Endothelial cell of umbilical vein (primary cell): ENCODE measurements around the gene EPB41L2. TPM values are rescaled to one million over a fixed set of nuclear protein-coding genes. Genes with fewer than 3 reads are reported as not detected.

Source experiments
- BruUV-seq: library from RNA; stranded (reverse); fragments of 400-500 nt; replicated peaks from 2 replicates; lab custom pipeline; 2021; lab: Mats Ljungman, UMichigan
- CTCF ChIA-PET: fragments of 300-600, 350-600 bp; sonication (Branson Sonifier 250); formaldehyde crosslinking; loops from one replicate; lab custom pipeline; 2021; ENCODE audit warnings: antibody characterized with exemption, inconsistent platforms; lab: Charles Lee
- POLR2A ChIA-PET: fragments of 300-600, 350-600 bp; sonication (Branson Sonifier 250); formaldehyde crosslinking; loops from one replicate; lab custom pipeline; 2021; ENCODE audit warnings: antibody characterized with exemption, inconsistent platforms; lab: Charles Lee
- DNase-seq: peaks from one replicate; pipeline ENCODE4 v3.0.0-alpha.2; 2011; ENCODE audit warnings: low read depth, low spot score
- FAIRE-seq: peaks from 2 replicates; lab custom pipeline; 2011; peaks lifted over from hg19 to GRCh38; lab: Jason Lieb, UNC
- H2AFZ ChIP-seq: 2 replicates; pipeline ENCODE4 v1.6.0; 2012; ENCODE audit warnings: low read depth, low read length, control low read depth, inconsistent platforms
- H3K27ac ChIP-seq: 2 replicates; pipeline ENCODE4 v1.5.1; 2011; ENCODE audit warnings: low read depth, mild to moderate bottlenecking, control low read depth, low read length, moderate library complexity; ENCODE audit not compliant: insufficient read depth
- H3K27me3 ChIP-seq, 2 experiments: 2 replicates each; pipeline versions ENCODE4 v1.6.0 to v1.6.1; 2011; ENCODE audit warnings: low read length in 2 of 2, mixed read lengths in 1 of 2; ENCODE audit not compliant: control insufficient read depth in 2 of 2, insufficient read depth in 2 of 2
- H3K36me3 ChIP-seq, 2 experiments: 2 replicates in 1 of 2; 3 replicates in 1 of 2; pipeline ENCODE4 v1.5.1; 2011; ENCODE audit warnings: low read length in 2 of 2, mild to moderate bottlenecking in 1 of 2, moderate library complexity in 1 of 2; ENCODE audit not compliant: control insufficient read depth in 2 of 2, insufficient read depth in 2 of 2; ENCODE audit errors: extremely low read depth in 1 of 2
- H3K4me1 ChIP-seq: 3 replicates; pipeline ENCODE4 v1.5.1; 2011; ENCODE audit warnings: mild to moderate bottlenecking, low read length; ENCODE audit not compliant: control insufficient read depth, insufficient read depth; ENCODE audit errors: extremely low read depth
- H3K4me2 ChIP-seq: 2 replicates; pipeline ENCODE4 v1.6.1; 2011; ENCODE audit warnings: low read length, control low read depth, mixed read lengths; ENCODE audit not compliant: insufficient read depth
- H3K4me3 ChIP-seq, 3 experiments: fragments of 200-600 bp in 1 of 3; sonication (generic), shearing (Covaris generic) in 1 of 3; replicated peaks in 1 of 3; 2 replicates each; pipeline ENCODE4 v1.5.1; 2011 to 2016; ENCODE audit warnings: control low read depth in 3 of 3, low read length in 3 of 3, mild to moderate bottlenecking in 2 of 3, inconsistent platforms in 1 of 3, low read depth in 1 of 3, moderate library complexity in 1 of 3; ENCODE audit not compliant: insufficient read depth in 1 of 3
- H3K79me2 ChIP-seq: 2 replicates; pipeline ENCODE4 v1.6.0; 2012; ENCODE audit warnings: low read length, inconsistent platforms; ENCODE audit not compliant: control insufficient read depth, insufficient read depth
- H3K9ac ChIP-seq: replicated peaks from 2 replicates; pipeline ENCODE3; 2011; ENCODE audit warnings: low read length, control low read depth; ENCODE audit not compliant: insufficient read depth; ENCODE audit errors: extremely low read depth
- H3K9me1 ChIP-seq: replicated peaks from 3 replicates; pipeline ENCODE4 v1.6.0; 2011; ENCODE audit warnings: mild to moderate bottlenecking, low read length; ENCODE audit not compliant: control insufficient read depth, insufficient read depth; ENCODE audit errors: extremely low read depth
- H3K9me3 ChIP-seq: replicated peaks from 2 replicates; pipeline ENCODE4 v1.5.1; 2012; ENCODE audit warnings: low read length, inconsistent platforms; ENCODE audit not compliant: control insufficient read depth, insufficient read depth
- H4K20me1 ChIP-seq: replicated peaks from 2 replicates; pipeline ENCODE3; 2011; ENCODE audit warnings: mild to moderate bottlenecking, low read length; ENCODE audit not compliant: control insufficient read depth, insufficient read depth; ENCODE audit errors: extremely low read depth
- FOS ChIP-seq: IDR thresholded peaks from 2 replicates; pipeline ENCODE4 v1.6.1; 2011; ENCODE audit warnings: mild to moderate bottlenecking, low read length, moderate library complexity, borderline replicate concordance; ENCODE audit not compliant: insufficient read depth
- MYC ChIP-seq: IDR thresholded peaks from one replicate; pipeline ENCODE4 v1.6.1; 2011; ENCODE audit warnings: mild to moderate bottlenecking, low read depth, low read length
- POLR2AphosphoS5 ChIP-seq: IDR thresholded peaks from 2 replicates; pipeline ENCODE4 v1.6.1; 2012; ENCODE audit warnings: low read depth, mild to moderate bottlenecking, control low read depth, low read length, moderate library complexity; ENCODE audit not compliant: insufficient read depth
- dilution Hi-C: fragments of 300-500 bp; cut with MboI; formaldehyde crosslinking; loops from one replicate; pipeline ENCODE4 v1.15.0; 2019; ENCODE audit warnings: low sequenced_read_pairs; ENCODE audit not compliant: extremely low pct_ligation_motif_present
- intact Hi-C: fragments of 100-400 bp; cut with micrococcal nuclease; formaldehyde crosslinking; loops from one replicate; pipeline ENCODE4 v1.10.0; 2022
- polyA plus RNA-seq, 4 experiments: library from polyadenylated mRNA; depleted of rRNA in 3 of 4; stranded (reverse) in 3 of 4; unstranded in 1 of 4; fragments of >200 nt; gene quantifications; 2 replicates each; pipeline versions ENCODE4 v1.2.1 to v1.2.3, GENCODE V29; 2011 to 2012; ENCODE audit warnings: missing spikeins in 1 of 4
- total RNA-seq: library from RNA; stranded (reverse); gene quantifications from 2 replicates; pipeline ENCODE4 v1.2.3, GENCODE V29; 2021
- TF ChIP-seq, protein P1 (sequence below), 2 donors: IDR thresholded peaks; 1 replicate in 1 of 2; 2 replicates in 1 of 2; pipeline ENCODE4 v1.5.1; 2011; ENCODE audit warnings: low read length in 2 of 2, mild to moderate bottlenecking in 2 of 2, moderate library complexity in 2 of 2, control low read depth in 1 of 2, inconsistent platforms in 1 of 2, low read depth in 1 of 2; ENCODE audit not compliant: insufficient read depth in 1 of 2; ENCODE audit errors: extremely low read depth in 1 of 2

The EPB41L2 gene
- total and polyA plus RNA-seq, 2 donors (not counting 3 experiments of a cell fraction or from before 2014, with no cell fraction given): 26.5 to 87.7 TPM

DNA sequence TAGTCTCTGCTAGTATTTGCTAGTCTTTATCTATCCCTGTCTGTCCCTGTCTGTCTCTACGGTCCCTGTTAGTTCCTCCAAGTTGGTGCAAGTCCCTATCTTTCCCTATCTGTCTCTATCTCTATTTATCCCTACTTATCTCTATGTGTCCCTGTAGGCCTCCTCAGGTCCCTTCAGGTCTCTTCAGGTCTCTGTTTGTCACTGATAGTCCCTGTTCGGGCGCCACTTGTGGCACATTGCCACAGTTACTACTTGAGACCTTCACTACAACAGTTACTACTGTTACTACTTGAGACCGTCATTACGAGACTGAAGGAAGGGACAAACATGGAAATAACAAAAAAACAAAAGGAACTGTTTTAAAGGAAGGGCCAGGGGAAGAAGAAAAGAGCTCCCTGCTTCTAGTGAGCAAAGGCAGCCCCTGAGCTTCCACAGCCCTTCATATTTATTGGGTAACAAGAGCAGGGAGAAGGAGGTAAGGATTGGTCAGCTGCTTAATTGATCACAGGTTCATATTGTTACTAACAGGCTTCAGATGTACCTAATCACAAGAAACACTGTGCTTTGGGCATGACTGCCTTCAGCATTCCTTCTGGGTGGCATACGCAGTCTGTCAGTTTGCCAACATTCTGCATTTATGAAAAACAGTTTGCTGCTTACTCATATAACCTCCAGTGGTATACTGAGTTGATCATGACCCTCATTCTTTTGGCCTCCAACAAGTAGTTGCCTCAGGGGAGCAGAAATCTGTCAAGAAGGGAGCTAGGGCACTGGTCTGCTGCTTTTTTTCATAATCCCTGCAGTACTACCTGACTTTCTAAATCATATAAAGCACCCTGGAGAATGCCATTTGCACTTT lies 8.4 kb downstream of the EPB41L2 start:
- dilution Hi-C loops (no loop called here), intact Hi-C loops (no loop called here)
- FAIRE-seq: no peak

More for the DNA sequence above, 8.4 kb downstream of the EPB41L2 start:
- no peak overlapping the region for H3K27ac ChIP-seq
- no TSS peak for BruUV-seq
- no peaks in the 10 kb centered on the region for H3K36me3 ChIP-seq
- peaks cover 10% of the 10 kb centered on the region for H3K4me1 ChIP-seq
- no peaks in the 10 kb centered on the region for H3K9me1 ChIP-seq
- H2AFZ ChIP-seq: no peak overlapping the region
- peaks cover 83% of the 10 kb centered on the region for H3K79me2 ChIP-seq
- ChIA-PET POLR2A (no interaction called here), CTCF (no interaction called here)
- H3K9ac ChIP-seq: no peak overlapping the region
- DNase-seq: no peak
- no peaks in the 10 kb centered on the region for H3K27me3 ChIP-seq
- H3K9me3 ChIP-seq: peaks cover 14% of the 10 kb centered on the region
- peaks cover 2% of the 10 kb centered on the region for H4K20me1 ChIP-seq
- no peak overlapping the region for H3K4me2 ChIP-seq
- TF ChIP-seq MYC: no peak
- TF ChIP-seq, protein P1, sequence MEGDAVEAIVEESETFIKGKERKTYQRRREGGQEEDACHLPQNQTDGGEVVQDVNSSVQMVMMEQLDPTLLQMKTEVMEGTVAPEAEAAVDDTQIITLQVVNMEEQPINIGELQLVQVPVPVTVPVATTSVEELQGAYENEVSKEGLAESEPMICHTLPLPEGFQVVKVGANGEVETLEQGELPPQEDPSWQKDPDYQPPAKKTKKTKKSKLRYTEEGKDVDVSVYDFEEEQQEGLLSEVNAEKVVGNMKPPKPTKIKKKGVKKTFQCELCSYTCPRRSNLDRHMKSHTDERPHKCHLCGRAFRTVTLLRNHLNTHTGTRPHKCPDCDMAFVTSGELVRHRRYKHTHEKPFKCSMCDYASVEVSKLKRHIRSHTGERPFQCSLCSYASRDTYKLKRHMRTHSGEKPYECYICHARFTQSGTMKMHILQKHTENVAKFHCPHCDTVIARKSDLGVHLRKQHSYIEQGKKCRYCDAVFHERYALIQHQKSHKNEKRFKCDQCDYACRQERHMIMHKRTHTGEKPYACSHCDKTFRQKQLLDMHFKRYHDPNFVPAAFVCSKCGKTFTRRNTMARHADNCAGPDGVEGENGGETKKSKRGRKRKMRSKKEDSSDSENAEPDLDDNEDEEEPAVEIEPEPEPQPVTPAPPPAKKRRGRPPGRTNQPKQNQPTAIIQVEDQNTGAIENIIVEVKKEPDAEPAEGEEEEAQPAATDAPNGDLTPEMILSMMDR (IDR thresholded peaks at IDR 0.05; ENCODE audit: extremely low read depth in 1 of 2, insufficient read depth in 1 of 2, low read depth in 1 of 2, low read length in 2 of 2): no peak
- TF ChIP-seq POLR2AphosphoS5: no peak
- TF ChIP-seq FOS: no peak
- H3K4me3 ChIP-seq: no peak overlapping the region
